HG02973 (cell line): ENCODE results near the gene SKAP1.

Experiments used
- ATAC-seq: cut with Tn5 transposase; IDR thresholded peaks from one replicate; pipeline ENCODE4 v1.9.1; 2021; ENCODE audit warnings: moderate library complexity; ENCODE audit not compliant: unreplicated experiment

SKAP1 gene

GRCh38 chr17:48084932-48085331 lies 345.1 kb downstream of the SKAP1 start:
- ATAC-seq, result no peak
